ENCODE data around the gene VCAM1. TPM values are rescaled to one million over a fixed set of nuclear protein-coding genes. Genes with fewer than 3 reads are reported as not detected.

Gene VCAM1
- total and polyA plus RNA-seq, 2 of the 4 experiments (the other 2 are of a cell fraction) = 10.1 to 21.1 TPM

DNA sequence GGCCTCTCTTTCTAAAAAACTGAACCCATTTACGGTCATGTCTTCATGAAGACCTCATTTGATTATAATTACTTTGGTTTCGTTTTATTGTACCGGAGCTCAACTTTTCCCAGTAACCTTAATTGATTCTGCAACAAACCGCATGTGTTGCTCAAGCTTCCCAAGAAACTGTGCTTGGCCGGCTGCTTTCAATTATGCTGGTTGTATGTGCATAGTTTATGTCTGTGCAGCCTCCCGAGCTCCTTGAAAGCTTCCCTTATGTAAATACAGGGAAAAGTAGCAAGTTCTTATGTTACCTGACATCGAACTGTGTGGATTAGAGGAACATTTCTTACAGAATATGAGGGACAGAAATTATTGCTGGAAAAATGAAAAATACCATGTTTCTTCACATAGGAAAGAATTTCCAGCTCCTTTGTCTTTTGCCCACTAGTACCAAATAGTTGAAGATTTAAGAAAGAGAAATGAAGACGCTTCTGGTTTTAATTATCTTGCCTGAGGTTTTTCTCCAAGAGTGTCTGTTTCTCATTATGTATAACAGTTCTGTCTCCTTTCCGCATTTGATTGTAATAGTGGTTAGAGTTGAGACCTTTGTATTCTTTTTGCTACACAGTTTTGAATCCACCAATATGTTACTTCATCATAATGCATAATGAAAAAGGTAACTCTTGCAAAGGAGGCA lies 2.1 kb downstream of the VCAM1 start (continued):
- TF ChIP-seq CTCF (conservative IDR thresholded peaks at IDR 0.05; ENCODE audit: low read depth, low read length) = no peak

DNA sequence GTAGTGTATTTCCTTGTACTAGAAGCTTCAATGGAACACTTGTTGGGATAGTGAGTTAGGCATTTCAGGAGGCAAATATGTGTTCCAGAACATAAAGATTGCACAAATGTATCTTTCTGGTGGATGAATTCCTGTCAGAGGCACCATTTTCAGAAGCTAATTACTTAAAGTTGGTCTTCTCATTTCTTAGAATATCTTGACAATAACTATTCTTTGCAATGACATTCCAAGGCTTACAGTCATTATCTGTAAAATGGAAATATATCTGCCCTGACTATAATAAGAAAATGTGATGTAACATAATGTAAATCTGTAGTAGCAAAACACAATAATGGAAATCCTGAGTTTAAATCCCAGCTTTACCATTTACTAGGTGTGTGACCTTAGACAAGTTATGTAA lies 2.7 kb downstream of the VCAM1 start:
- TF ChIP-seq RFX5 (IDR thresholded peaks at IDR 0.05; ENCODE audit: low read depth, low read length) = no peak
- TF ChIP-seq CEBPB (IDR thresholded peaks at IDR 0.05; ENCODE audit: low read depth, low read length) = 0 out of 2 replicates have a peak, but pooled peaks have one; percentile 17
- Histone ChIP-seq H2AFZ (replicated peaks; ENCODE audit: low read length, poor library complexity) (no peak overlapping the region), H4K91ac (ENCODE audit: insufficient read depth, low read depth, low read length) (peak overlapping the region; percentile 1; the same call in 1 of the 2 replicates), H3K23ac (ENCODE audit: low read depth, low read length) (peak overlapping the region; percentile 34; the same call in 1 of the 2 replicates), H2BK20ac (ENCODE audit: low read depth, low read length) (peak overlapping the region; percentile 86), H3K27ac (ENCODE audit: insufficient read depth, low read length) (peak overlapping the region; percentile 68; the same call in 1 of the 2 replicates), H3K4ac (ENCODE audit: low read depth, low read length) (peak overlapping the region; percentile 52; the same call in 1 of the 2 replicates), H3K14ac (replicated peaks; ENCODE audit: low read depth, low read length) (no peak overlapping the region), H3K9me1 (ENCODE audit: insufficient read depth, low read length) (no peaks in the 10 kb centered on the region; the same call in 1 of the 2 replicates), H2BK120ac (ENCODE audit: low read depth, low read length) (peak overlapping the region; percentile 13), H4K8ac (ENCODE audit: low read depth in 2 of 2, low read length in 2 of 2) (peak overlapping the region in 1 of 2 experiments; percentile 53; a peak in 2 of 4 replicates), H2BK5ac (ENCODE audit: low read depth, low read length, poor library complexity, severe bottlenecking) (peak overlapping the region; percentile 59), H2AK5ac (ENCODE audit: low read depth, low read length) (no peak overlapping the region), H3K4me1 (ENCODE audit: control insufficient read depth, insufficient read depth, low read length) (peaks cover 4% of the 10 kb centered on the region), H3K9ac (ENCODE audit: low read depth, low read length) (peak overlapping the region; percentile 39; the same call in 1 of the 2 replicates), H3K18ac (ENCODE audit: low read depth, low read length) (peak overlapping the region; percentile 45), H3K36me3 (ENCODE audit: control insufficient read depth, insufficient read depth, low read length) (peaks cover 6% of the 10 kb centered on the region), H3K4me2 (ENCODE audit: low read depth, low read length) (peak overlapping the region; percentile 72), H2BK15ac (ENCODE audit: low read depth, low read length) (no peak overlapping the region; the same call in 2 of the 3 replicates), H4K5ac (ENCODE audit: low read depth, low read length) (peak overlapping the region; percentile 47; the same call in 1 of the 2 replicates), H3K56ac (ENCODE audit: extremely low read depth, insufficient read depth, low read length) (no peak overlapping the region), H3K4me3 (ENCODE audit: insufficient read depth, low read depth, low read length) (peak overlapping the region; percentile 7), H4K20me1 (ENCODE audit: insufficient read depth, low read length) (no peaks in the 10 kb centered on the region), H2AK9ac (replicated peaks; ENCODE audit: low read depth, low read length, poor library complexity) (no peak overlapping the region), H3K79me1 (ENCODE audit: low read depth in 1 of 2, low read length in 2 of 2) (no peaks in the 10 kb centered on the region), H3K9me3 (ENCODE audit: control insufficient read depth, insufficient read depth, low read length) (no peaks in the 10 kb centered on the region), H3K27me3 (ENCODE audit: control insufficient read depth, insufficient read depth, low read length) (no peaks in the 10 kb centered on the region)
- CTCF ChIA-PET = interaction anchor here (1.7 kb wide), 1 partner anchor 116 kb away, joined by 10 read pairs; no protein-coding TSS in a partner anchor
- BruUV-seq (replicated peaks) = no TSS peak
- POLR2A ChIA-PET (ENCODE audit: unreplicated experiment) = interaction anchor here (1.2 kb wide), 1 partner anchor 94 kb away, joined by 3 read pairs; no protein-coding TSS in a partner anchor
- intact Hi-C loops (cut with micrococcal nuclease) (loop anchor here (2.0 to 5.0 kb wide), 2 partner anchors 125 to 190 kb away; no protein-coding TSS in a partner anchor), in situ Hi-C loops (cut with MboI; ENCODE audit: low sequenced_read_pairs) (no loop called here), dilution Hi-C loops (cut with HindIII; ENCODE audit: low sequenced_read_pairs, unreplicated experiment) (no loop called here)
- DNase-seq (peak; percentile 23), ATAC-seq (ENCODE audit: low read depth) (no peak)

All from IMR-90 (cell line).